IPS-15b (cell line): ENCODE results near the gene LYSMD1.

Experiments used
- H3K27me3 ChIP-seq: one replicate; pipeline ENCODE4 v1.6.1; 2013; ENCODE audit warnings: low read length; ENCODE audit not compliant: control insufficient read depth, insufficient read depth
- H3K36me3 ChIP-seq: one replicate; pipeline ENCODE4 v1.6.1; 2013; ENCODE audit warnings: low read length; ENCODE audit not compliant: control insufficient read depth, insufficient read depth
- H3K4me1 ChIP-seq: one replicate; pipeline ENCODE4 v1.6.1; 2013; ENCODE audit warnings: mild to moderate bottlenecking, low read length; ENCODE audit not compliant: control insufficient read depth, insufficient read depth
- H3K4me3 ChIP-seq: one replicate; pipeline ENCODE4 v1.5.1; 2013; ENCODE audit warnings: low read depth, low read length
- H3K9ac ChIP-seq: one replicate; pipeline ENCODE4 v1.6.1; 2013; ENCODE audit warnings: low read depth, mild to moderate bottlenecking, low read length
- H3K9me3 ChIP-seq: one replicate; pipeline ENCODE4 v1.6.1; 2013; ENCODE audit warnings: mild to moderate bottlenecking, low read length; ENCODE audit not compliant: control insufficient read depth, insufficient read depth

Gene LYSMD1

DNA sequence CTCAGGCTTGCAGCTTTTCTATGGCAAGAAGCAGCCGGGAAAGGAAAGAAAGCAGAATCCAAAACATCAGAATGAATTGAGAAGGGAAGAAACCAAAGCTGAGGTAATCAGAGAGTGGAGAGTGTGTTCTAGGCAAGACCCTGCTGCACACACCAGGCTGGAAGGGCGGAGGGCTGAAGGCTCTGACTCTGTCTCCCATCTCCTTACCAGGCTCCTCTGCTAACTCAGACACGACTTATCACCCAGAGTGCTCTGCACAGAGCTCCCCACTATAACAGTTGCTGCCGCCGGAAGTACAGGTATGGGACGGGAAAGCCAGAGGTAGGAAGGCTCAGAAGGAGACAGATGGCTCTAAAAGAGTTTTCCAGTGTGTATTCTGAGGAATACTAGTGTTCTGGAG is 1.4 kb upstream of the LYSMD1 start:
- peaks cover 6% of the 10 kb centered on the region for H3K36me3 ChIP-seq
- H3K4me3 ChIP-seq, result peak overlapping the region; percentile 77
- H3K27me3 ChIP-seq, result no peaks in the 10 kb centered on the region
- peaks cover 2% of the 10 kb centered on the region for H3K4me1 ChIP-seq
- H3K9ac ChIP-seq, result peak overlapping the region; percentile 55
- H3K9me3 ChIP-seq, result no peaks in the 10 kb centered on the region

GRCh38 chr1:151166505-151166956 is 829 bp upstream of the LYSMD1 start:
- H3K36me3 ChIP-seq, result peaks cover 7% of the 10 kb centered on the region
- H3K9me3 ChIP-seq, result no peaks in the 10 kb centered on the region
- peak overlapping the region; percentile 77 for H3K4me3 ChIP-seq
- peaks cover 2% of the 10 kb centered on the region for H3K4me1 ChIP-seq
- H3K9ac ChIP-seq, result peak overlapping the region; percentile 55
- no peaks in the 10 kb centered on the region for H3K27me3 ChIP-seq

DNA sequence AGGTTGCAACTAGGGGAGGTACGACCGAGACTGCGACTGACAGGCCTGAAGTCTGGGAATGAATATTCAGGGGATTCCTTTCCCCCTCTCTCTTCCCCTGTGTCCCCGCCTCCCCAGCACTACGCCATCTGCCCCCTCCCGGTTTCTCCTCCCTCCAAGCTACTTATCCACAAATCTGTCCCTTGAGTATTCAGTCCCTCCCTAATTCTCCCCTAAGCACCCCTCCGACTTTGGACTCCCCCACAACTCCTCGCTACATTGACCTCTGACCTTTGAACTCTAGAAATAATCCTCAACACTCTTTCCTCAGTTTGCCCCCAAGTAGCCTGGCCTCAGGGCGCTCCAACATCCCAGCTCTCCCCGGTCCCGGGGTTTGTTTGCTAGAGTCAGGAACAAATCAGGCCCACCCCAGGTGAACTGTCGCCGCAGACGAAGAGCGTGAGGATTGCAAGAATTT is 393 bp downstream of the LYSMD1 start:
- Histone ChIP-seq H3K4me3 (peak overlapping the region; percentile 77), H3K4me1 (peaks cover 2% of the 10 kb centered on the region), H3K9me3 (no peaks in the 10 kb centered on the region), H3K36me3 (peaks cover 9% of the 10 kb centered on the region), H3K27me3 (no peaks in the 10 kb centered on the region), H3K9ac (peak overlapping the region; percentile 76)

DNA sequence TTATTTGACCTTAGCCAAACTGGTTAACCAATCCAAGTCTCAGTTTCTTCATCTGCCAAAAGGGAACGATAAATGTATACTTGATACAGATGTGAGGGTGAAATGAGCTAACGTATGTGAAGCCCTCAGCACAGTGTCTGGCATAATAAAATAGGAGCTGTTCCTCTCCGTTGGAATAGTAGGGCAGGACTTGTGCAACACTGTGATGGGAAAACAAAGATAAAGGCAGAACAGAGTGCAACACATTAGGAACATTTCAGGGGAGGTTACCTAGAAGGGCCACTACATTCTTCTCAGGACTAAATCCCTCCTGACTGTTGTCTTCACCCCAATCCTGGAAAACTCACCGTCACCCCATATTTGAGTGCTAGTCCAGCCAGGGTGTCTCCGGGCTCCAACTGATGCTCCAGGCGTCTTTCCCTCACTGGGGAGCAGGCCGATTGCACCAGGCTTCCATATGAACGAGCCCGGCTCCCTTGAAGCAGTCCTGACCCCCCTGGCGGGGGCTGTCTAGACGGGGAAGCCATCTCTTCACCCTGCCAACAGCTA is 896 bp downstream of the LYSMD1 start:
- H3K27me3 ChIP-seq, result no peaks in the 10 kb centered on the region

GRCh38 chr1:151159373-151159772 is 6.3 kb downstream of the LYSMD1 start:
- Histone ChIP-seq H3K4me3 (no peak overlapping the region), H3K9me3 (no peaks in the 10 kb centered on the region), H3K9ac (no peak overlapping the region), H3K36me3 (peaks cover 13% of the 10 kb centered on the region), H3K4me1 (peaks cover 1% of the 10 kb centered on the region), H3K27me3 (no peaks in the 10 kb centered on the region)

More for the DNA sequence above, 896 bp downstream of the LYSMD1 start:
- H3K4me3 ChIP-seq, result peak overlapping the region; percentile 77
- peak overlapping the region; percentile 76 for H3K9ac ChIP-seq
- no peaks in the 10 kb centered on the region for H3K9me3 ChIP-seq
- peaks cover 2% of the 10 kb centered on the region for H3K4me1 ChIP-seq
- H3K36me3 ChIP-seq, result peaks cover 9% of the 10 kb centered on the region

DNA sequence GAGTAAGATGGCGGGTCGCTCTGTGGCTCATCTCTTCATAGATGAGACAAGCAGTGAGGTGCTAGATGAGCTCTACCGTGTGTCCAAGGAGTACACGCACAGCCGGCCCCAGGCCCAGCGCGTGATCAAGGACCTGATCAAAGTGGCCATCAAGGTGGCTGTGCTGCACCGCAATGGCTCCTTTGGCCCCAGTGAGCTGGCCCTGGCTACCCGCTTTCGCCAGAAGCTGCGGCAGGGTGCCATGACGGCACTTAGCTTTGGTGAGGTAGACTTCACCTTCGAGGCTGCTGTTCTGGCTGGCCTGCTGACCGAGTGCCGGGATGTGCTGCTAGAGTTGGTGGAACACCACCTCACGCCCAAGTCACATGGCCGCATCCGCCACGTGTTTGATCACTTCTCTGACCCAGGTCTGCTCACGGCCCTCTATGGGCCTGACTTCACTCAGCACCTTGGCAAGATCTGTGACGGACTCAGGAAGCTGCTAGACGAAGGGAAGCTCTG is 6.9 kb downstream of the LYSMD1 start:
- no peak overlapping the region for H3K9ac ChIP-seq
- H3K4me3 ChIP-seq, result no peak overlapping the region
- H3K9me3 ChIP-seq, result no peaks in the 10 kb centered on the region
- H3K36me3 ChIP-seq, result peaks cover 13% of the 10 kb centered on the region
- H3K27me3 ChIP-seq, result no peaks in the 10 kb centered on the region
- no peaks in the 10 kb centered on the region for H3K4me1 ChIP-seq

DNA sequence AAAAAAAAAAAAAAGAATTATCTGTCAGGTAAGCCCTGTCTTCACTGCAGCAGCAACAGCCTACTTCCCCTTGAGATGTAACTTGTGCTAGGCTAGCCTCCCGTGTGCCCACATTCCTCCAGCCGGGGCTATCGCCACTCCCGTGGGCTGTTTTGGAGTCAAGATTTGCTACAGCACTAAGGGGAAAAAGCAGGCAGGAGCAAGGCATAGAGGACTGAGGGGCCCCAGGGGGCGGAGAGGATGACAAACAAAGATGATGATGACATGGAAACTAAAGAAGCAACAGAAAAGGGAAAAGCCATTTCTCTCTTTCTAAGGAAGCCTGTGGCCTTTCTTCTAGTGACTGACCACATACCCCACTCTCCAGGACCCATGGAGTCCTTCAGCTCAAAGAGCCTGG is 7.4 kb downstream of the LYSMD1 start:
- H3K4me3 ChIP-seq, result no peak overlapping the region
- no peaks in the 10 kb centered on the region for H3K9me3 ChIP-seq
- peaks cover 13% of the 10 kb centered on the region for H3K36me3 ChIP-seq
- H3K9ac ChIP-seq, result no peak overlapping the region
- H3K27me3 ChIP-seq, result no peaks in the 10 kb centered on the region
- no peaks in the 10 kb centered on the region for H3K4me1 ChIP-seq

GRCh38 chr1:151157067-151157531 is 8.6 kb downstream of the LYSMD1 start:
- Histone ChIP-seq H3K27me3 (no peaks in the 10 kb centered on the region), H3K4me1 (no peaks in the 10 kb centered on the region), H3K36me3 (peaks cover 13% of the 10 kb centered on the region), H3K4me3 (no peak overlapping the region), H3K9ac (no peak overlapping the region), H3K9me3 (no peaks in the 10 kb centered on the region)

- H3K4me3 ChIP-seq, result no peak within 1 kb of the TSS
- H3K9me3 ChIP-seq, result no peaks in the 10 kb centered on the region
- H3K9ac ChIP-seq, result no peak within 1 kb of the TSS
- no peaks in the 10 kb centered on the region for H3K27me3 ChIP-seq
- H3K36me3 ChIP-seq, result peaks cover 11% of the 10 kb centered on the region
- no peaks in the 10 kb centered on the region for H3K4me1 ChIP-seq
These were observed 9.2 kb downstream of the LYSMD1 start, which contains the start of gene TNFAIP8L2 for GRCh38 chr1:151156515-151156819. TNFAIP8L2 (plus strand) TSS chr1:151156649; CDS start chr1:151158698, 2,049 bp downstream.

- Histone ChIP-seq H3K9me3 (no peaks in the 10 kb centered on the region), H3K4me3 (no peak overlapping the region), H3K36me3 (no peaks in the 10 kb centered on the region), H3K9ac (no peak overlapping the region), H3K4me1 (peaks cover 25% of the 10 kb centered on the region), H3K27me3 (peaks cover 19% of the 10 kb centered on the region)
These were observed 18.0 kb downstream of the LYSMD1 start for GRCh38 chr1:151147665-151148064.

- Histone ChIP-seq H3K4me1 (peaks cover 25% of the 10 kb centered on the region), H3K9ac (no peak overlapping the region), H3K9me3 (no peaks in the 10 kb centered on the region), H3K36me3 (no peaks in the 10 kb centered on the region), H3K27me3 (peaks cover 19% of the 10 kb centered on the region), H3K4me3 (peak overlapping the region; percentile 83)
These were observed 18.6 kb downstream of the LYSMD1 start for GRCh38 chr1:151147132-151147503.

DNA sequence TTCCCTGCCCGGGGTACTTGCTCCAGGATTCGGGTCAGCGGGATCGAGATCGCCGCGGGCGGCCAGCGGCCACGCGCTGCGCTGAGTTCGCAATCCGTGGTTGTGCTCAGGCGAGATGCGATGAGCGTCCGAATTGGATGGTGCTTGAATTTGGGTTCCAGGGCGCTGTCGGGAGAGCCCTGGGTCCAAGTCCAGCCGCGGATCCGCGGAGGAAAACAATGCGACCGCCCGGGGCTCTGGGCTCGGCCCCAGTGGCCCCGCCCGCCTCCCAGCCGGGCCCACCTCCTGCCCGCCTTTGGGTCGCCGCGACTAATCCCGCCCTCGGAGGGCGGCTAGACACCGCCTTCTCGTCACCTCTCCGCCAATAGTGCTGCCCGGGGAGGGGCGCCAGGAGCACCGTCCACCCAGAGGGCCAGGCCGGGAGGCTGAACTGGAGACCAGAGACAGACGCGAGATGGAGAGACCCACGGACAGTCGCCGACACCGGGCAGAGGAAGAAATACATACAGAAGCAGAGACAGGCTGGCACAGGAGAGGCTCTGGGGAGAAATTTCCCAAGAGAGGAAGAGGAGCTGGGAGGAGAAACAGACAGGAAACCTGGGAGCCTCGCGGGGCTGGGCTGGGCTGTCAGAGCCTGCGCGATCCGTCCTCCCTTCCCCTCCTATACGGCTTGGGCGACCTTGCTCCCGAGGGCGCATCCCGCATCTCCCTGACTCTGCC is 19.1 kb downstream of the LYSMD1 start, which contains the start of gene SEMA6C:
Gene SEMA6C, minus strand, starts transcription at position 220 of the 720 bp plus-strand sequence. CDS start 4,010 bp downstream, outside the sequence.
- peak within 1 kb of the TSS; percentile 83 for H3K4me3 ChIP-seq
- no peaks in the 10 kb centered on the region for H3K36me3 ChIP-seq
- peaks cover 25% of the 10 kb centered on the region for H3K4me1 ChIP-seq
- H3K9ac ChIP-seq, result peak within 1 kb of the TSS; percentile 47
- no peaks in the 10 kb centered on the region for H3K9me3 ChIP-seq
- peaks cover 19% of the 10 kb centered on the region for H3K27me3 ChIP-seq
